ENCODE measurements around the gene DNASE1L3.

DNASE1L3 gene

DNA sequence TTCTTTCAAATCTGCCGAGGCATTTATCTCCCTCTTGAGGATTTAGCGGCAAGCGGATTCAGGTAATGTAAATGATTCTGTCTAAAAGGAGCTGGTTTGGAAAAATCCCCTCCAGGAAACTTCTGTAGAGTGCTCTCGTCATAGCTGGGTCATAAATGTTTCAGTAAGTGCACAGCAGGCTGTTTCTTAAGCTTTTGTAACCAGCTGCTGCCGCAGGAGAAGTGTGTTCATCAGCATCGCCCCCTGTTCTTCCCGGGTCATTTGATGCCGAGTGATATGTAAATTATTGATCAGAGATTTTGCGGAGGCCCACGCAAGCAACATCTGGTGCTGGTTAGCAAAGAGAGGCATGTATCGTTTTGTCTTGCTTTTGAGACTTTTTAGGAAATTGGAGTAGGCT is 53.1 kb downstream of the DNASE1L3 start:
- Histone ChIP-seq H3K36me3 (ENCODE audit: insufficient read depth, low read length) (peaks cover 52% of the 10 kb centered on the region), H3K4me1 (ENCODE audit: insufficient read depth, low read length) (no peaks in the 10 kb centered on the region; the same call in 1 of the 2 replicates), H3K9me3 (ENCODE audit: control insufficient read depth, insufficient read depth, low read length) (no peaks in the 10 kb centered on the region), H3K9ac (ENCODE audit: low read depth, low read length) (no peak overlapping the region)

DNA sequence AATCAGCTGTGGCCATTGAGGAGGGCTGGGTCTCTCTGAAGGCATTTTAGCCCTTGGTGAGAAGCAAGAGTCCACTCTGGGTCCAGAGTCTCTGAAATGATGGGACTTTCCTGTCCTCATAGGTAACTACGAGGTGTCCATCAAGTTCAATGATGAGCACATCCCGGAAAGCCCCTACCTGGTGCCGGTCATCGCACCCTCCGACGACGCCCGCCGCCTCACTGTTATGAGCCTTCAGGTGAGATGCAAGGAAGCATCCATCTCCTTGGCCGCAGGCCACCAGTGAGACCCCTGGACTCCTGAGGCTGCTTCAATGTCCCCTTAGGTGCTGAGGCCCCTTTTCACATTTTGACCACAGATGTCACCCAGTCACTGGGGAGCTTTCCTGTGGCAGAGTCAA is 54.9 kb downstream of the DNASE1L3 start:
- Histone ChIP-seq H3K9me3 (ENCODE audit: control insufficient read depth, insufficient read depth, low read length) (no peaks in the 10 kb centered on the region), H3K36me3 (ENCODE audit: insufficient read depth, low read length) (peaks cover 60% of the 10 kb centered on the region), H3K9ac (ENCODE audit: low read depth, low read length) (no peak overlapping the region), H3K4me1 (ENCODE audit: insufficient read depth, low read length) (no peaks in the 10 kb centered on the region)

DNA sequence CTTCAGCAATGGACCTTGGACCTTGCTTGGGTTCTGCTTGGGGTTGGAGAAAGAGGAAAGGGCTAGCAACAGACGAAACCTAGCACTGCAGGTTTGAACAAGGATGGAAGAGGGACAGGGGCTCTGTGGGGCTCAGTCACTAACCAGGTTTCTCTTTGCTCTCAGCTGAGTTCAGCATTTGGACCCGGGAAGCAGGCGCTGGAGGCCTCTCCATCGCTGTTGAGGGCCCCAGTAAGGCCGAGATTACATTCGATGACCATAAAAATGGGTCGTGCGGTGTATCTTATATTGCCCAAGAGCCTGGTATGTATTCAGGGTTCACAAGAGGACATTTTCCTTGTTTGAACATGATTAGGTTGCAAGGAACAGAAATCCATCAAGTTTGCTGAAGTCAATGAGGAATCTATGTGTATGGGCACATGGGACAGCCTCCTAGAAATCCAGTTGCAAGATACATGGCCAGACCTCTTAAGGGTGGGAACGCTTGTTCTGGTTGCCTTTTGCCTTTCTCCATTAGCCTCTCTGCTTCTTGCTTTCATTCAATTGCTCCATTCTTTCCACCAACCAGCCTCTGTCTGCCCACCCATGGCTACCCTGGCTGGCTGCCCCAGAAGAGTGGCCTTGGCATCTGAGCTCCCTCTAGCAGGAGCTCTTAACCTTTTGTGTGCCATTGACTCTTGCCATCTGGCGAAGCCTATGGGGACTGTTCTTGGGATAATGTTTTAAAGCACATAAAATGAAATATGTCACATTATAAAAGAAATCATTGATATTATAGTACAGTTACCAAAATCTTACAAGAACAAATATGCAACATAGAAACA is 55.9 kb downstream of the DNASE1L3 start:
- Histone ChIP-seq H3K9ac (ENCODE audit: low read depth, low read length) (no peak overlapping the region), H3K9me3 (ENCODE audit: control insufficient read depth, insufficient read depth, low read length) (no peaks in the 10 kb centered on the region), H3K36me3 (ENCODE audit: insufficient read depth, low read length) (peaks cover 65% of the 10 kb centered on the region), H3K4me1 (ENCODE audit: insufficient read depth, low read length) (no peaks in the 10 kb centered on the region)

DNA sequence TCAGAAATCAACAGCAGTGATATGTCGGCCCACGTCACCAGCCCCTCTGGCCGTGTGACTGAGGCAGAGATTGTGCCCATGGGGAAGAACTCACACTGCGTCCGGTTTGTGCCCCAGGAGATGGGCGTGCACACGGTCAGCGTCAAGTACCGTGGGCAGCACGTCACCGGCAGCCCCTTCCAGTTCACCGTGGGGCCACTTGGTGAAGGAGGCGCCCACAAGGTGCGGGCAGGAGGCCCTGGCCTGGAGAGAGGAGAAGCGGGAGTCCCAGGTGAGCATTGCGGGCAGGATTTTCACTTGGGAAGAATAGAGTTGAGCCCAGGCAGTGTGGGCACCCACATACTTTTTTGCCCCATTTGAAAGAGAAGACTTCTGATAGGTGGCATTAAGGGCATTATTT is 57.4 kb downstream of the DNASE1L3 start:
- peaks cover 71% of the 10 kb centered on the region for H3K36me3 ChIP-seq (ENCODE audit: insufficient read depth, low read length)
- H3K9me3 ChIP-seq (ENCODE audit: control insufficient read depth, insufficient read depth, low read length) = no peaks in the 10 kb centered on the region
- H3K4me1 ChIP-seq (ENCODE audit: insufficient read depth, low read length) = no peaks in the 10 kb centered on the region
- no peak overlapping the region for H3K9ac ChIP-seq (ENCODE audit: low read depth, low read length)

DNA sequence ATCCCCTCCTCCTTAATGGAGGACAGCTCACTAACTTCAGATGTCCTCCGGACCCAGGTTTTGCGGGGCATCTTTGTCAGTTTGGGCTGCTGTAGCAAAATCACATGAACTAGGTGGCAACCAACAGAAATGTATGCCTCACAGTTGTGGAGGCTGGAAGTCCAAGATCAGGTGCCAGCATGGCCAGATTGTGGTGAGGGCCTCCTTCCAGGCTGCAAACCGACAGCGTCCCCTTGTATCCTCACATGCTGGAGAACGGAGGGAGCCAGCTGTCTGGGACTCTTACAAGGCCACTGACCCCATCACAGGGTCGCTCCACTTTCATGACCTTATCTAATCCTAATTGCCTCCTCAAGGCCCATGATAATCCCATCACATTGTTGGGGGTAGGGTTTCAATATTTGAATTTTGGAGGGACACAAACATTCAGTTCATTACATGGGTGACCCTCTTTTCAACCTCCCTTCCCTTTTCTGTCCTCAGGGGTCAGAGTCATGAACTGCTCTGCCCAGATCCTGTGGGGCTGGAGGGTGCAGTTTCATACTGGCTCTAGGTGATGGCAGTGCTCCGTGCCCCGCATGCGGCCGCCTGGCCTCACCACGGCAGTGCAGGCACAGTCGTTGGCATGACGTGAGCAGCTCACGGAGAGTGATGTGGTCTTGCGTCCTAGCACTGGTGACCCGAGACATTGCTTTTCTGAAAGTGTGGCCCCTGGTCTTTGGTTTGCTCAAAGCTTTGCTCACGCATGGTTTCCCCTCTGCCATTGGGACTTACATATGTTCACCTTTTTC is 58.4 kb downstream of the DNASE1L3 start:
- no peaks in the 10 kb centered on the region for H3K4me1 ChIP-seq (ENCODE audit: insufficient read depth, low read length)
- peaks cover 69% of the 10 kb centered on the region for H3K36me3 ChIP-seq (ENCODE audit: insufficient read depth, low read length)
- H3K9me3 ChIP-seq (ENCODE audit: control insufficient read depth, insufficient read depth, low read length) = no peaks in the 10 kb centered on the region
- H3K9ac ChIP-seq (ENCODE audit: low read depth, low read length) = no peak overlapping the region

DNA sequence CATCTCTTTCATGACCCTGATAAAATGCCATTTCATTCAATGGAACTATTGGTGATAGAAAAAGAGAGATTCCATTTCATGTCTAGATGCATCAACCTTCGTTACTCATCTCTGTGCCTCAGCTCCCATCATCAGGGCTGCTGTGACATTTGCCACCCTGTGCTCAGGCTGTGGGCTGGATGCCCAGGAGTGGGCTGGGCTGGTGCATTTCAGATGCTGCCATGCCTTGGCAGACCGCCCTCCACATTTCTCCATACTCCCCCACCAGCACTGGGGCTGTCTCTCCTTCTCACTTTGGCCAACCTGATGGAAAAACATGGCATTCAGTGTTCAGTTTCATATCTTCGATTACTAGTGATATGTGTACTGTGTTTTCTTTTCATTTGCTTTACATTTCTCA is 59.1 kb downstream of the DNASE1L3 start:
- no peak overlapping the region for H3K9ac ChIP-seq (ENCODE audit: low read depth, low read length)
- H3K9me3 ChIP-seq (ENCODE audit: control insufficient read depth, insufficient read depth, low read length) = no peaks in the 10 kb centered on the region
- peaks cover 74% of the 10 kb centered on the region for H3K36me3 ChIP-seq (ENCODE audit: insufficient read depth, low read length)
- H3K4me1 ChIP-seq (ENCODE audit: insufficient read depth, low read length) = no peaks in the 10 kb centered on the region

DNA sequence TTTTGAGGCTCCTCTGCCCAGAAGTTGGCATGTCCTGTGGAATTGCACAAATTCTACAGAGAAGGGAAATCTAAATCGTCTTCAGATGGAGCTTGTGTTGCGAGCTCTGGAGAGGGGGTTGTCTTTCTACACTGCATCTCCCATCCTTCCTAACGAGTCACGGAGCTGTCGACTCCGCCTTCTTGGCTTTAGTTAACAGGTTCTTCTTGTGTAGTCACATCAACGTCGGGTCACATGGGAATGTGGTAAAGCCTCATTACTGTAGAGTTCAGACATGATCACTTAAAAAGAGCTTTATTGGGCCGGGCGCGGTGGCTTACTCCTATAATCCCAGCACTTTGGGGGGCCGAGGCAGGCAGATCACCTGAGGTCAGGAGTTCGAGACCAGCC is 60.0 kb downstream of the DNASE1L3 start:
- Histone ChIP-seq H3K9me3 (ENCODE audit: control insufficient read depth, insufficient read depth, low read length) (no peaks in the 10 kb centered on the region), H3K36me3 (ENCODE audit: insufficient read depth, low read length) (peaks cover 76% of the 10 kb centered on the region), H3K4me1 (ENCODE audit: insufficient read depth, low read length) (no peaks in the 10 kb centered on the region), H3K9ac (ENCODE audit: low read depth, low read length) (no peak overlapping the region)

DNA sequence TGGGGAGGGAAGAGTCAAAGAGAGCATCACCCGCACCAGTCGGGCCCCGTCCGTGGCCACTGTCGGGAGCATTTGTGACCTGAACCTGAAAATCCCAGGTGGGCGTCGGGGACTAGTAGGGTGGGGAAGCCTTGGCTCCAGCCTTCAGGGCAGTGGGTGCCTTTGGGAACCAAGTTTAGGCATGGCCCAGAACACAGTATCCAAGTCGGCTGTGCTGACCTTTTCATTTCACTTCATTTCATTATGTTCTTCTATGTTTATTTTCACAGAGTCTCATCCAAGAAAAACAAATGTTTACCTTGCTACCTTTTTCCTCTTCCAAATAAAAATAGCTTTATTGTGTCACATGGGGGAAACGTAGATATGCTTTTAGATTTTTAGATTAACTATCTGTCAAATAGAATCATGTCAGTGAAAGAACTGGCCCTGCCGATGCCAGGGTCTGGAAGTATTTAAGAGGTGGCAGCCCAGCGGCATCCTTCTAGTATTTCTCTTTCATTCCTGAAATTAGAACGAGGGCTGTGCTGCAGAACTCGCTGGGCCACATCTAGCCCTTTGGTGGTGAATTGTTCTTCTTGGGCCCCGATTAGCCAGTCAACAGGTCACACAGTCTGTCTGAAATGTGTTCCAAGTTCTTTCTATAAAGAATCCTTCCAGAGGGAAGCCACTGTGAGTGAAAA is 60.5 kb downstream of the DNASE1L3 start:
- Histone ChIP-seq H3K9ac (ENCODE audit: low read depth, low read length) (no peak overlapping the region), H3K4me1 (ENCODE audit: insufficient read depth, low read length) (no peaks in the 10 kb centered on the region), H3K9me3 (ENCODE audit: control insufficient read depth, insufficient read depth, low read length) (no peaks in the 10 kb centered on the region), H3K36me3 (ENCODE audit: insufficient read depth, low read length) (peaks cover 75% of the 10 kb centered on the region)

DNA sequence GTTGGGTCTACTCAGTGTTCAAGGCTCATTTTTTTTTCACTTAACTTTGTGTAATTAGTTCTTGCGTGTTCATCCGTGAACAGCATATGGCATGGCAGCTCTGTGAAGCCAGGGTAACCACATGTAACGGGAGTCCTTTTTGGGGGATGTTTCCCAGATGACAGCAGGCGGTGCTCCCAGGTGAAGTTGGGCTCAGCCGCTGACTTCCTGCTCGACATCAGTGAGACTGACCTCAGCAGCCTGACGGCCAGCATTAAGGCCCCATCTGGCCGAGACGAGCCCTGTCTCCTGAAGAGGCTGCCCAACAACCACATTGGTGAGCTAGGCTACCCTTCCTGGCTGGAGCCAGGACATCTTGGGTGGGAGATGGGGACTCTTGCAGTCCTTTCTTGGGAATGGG is 62.7 kb downstream of the DNASE1L3 start:
- Histone ChIP-seq H3K36me3 (ENCODE audit: insufficient read depth, low read length) (peaks cover 66% of the 10 kb centered on the region), H3K9ac (ENCODE audit: low read depth, low read length) (no peak overlapping the region), H3K4me1 (ENCODE audit: insufficient read depth, low read length) (no peaks in the 10 kb centered on the region), H3K9me3 (ENCODE audit: control insufficient read depth, insufficient read depth, low read length) (no peaks in the 10 kb centered on the region)

DNA sequence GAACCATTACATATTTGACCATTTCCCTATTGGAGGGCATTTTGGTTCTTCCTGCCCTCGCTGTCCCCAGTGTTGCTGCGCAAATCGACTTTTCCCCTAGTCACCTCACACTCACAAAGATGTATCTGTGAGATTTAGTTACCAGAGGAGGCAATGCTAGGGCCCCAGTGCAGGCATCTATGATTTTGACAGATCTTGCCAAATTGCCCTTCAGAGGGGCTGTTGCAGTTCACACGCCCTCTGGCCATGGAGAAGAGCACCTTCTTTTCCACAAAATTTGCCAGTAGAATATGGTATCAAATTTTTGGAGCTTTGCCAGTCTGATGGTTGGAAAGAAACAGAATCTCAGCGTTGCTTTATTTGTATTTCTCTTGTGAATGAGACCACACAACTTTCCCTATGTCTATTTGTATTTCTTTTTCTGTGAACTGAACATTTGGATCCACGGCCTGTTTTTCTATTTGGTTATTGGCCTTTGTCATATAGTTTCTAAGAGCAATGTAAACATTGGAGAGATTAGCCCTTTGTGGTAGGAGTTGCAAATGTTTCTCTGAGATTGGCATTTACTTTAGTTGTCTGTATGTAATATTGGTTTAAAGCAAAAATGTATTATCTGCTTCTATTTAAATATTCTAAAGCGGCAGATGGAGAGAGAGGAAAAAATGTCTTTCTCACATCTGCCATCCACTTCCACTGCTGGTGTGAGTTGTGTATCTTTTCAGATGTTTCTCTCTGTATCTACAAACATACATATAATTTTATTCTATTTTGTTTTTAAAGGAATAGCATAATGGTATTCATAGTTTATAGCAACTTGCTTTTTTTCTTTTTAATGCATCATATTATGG is 66.1 kb downstream of the DNASE1L3 start:
- Histone ChIP-seq H3K36me3 (ENCODE audit: insufficient read depth, low read length) (peaks cover 61% of the 10 kb centered on the region), H3K4me1 (ENCODE audit: insufficient read depth, low read length) (no peaks in the 10 kb centered on the region), H3K9ac (ENCODE audit: low read depth, low read length) (no peak overlapping the region), H3K9me3 (ENCODE audit: control insufficient read depth, insufficient read depth, low read length) (no peaks in the 10 kb centered on the region)

DNA sequence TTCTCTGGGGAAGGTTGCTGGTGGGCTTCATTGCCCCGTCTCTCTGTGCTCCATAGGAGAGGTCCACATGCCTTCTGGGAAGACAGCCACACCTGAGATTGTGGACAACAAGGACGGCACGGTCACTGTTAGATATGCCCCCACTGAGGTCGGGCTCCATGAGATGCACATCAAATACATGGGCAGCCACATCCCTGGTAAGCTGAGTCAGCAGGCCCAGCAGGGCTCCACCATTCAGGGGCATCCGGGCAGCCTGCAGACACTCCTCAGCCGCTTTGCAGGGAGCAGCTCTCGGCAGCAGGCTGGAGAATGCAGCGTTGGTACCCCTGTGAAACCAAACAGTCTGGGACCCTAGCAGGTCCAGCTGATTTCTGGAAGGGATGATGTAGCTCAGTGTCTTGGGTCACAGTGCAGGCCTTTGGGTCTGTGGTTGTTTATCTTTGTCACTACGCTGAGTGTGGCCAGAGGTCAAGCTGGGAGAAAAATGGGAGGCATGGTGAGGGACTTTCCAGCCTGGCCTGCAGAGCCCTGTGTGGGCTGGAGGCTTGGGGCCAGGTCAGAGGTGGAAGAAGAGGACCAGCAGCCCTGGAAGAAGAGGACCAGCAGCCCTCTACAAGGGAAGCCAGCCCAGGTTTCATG is 67.2 kb downstream of the DNASE1L3 start:
- H3K9ac ChIP-seq (ENCODE audit: low read depth, low read length) = no peak overlapping the region
- H3K36me3 ChIP-seq (ENCODE audit: insufficient read depth, low read length) = peaks cover 61% of the 10 kb centered on the region
- no peaks in the 10 kb centered on the region for H3K4me1 ChIP-seq (ENCODE audit: insufficient read depth, low read length)
- no peaks in the 10 kb centered on the region for H3K9me3 ChIP-seq (ENCODE audit: control insufficient read depth, insufficient read depth, low read length)

Measured in ES-I3 (cell line).